ENCODE data around the gene APBA1.

DNA sequence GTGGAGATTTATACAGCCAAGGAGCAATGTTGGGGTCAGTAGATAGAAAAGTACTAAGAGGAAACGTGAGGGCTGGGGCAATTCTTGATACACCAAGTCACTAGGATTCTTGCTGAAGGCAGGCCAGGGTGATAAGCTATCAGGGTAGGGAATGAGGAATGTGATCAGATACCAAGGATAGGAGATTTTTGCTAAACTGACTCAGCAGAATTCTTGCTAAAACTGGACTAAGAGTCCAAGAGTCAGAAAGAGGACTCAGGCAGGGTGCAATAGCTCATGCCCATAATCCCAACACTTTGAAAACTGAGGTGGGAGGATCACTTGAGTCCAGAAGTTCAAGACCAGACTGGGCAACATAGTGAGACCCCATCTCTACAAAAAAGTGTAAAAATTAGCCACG, 275.4 kb downstream of the APBA1 start:
- TF ChIP-seq POLR2A (IDR thresholded peaks at IDR 0.05; ENCODE audit: low read depth, low read length) (no peak), POLR2AphosphoS5 (IDR thresholded peaks at IDR 0.05; ENCODE audit: low read depth, low read length) (no peak), TAF1 (IDR thresholded peaks at IDR 0.05; ENCODE audit: low read depth, low read length) (no peak), SPI1 (IDR thresholded peaks at IDR 0.05; ENCODE audit: low read depth, low read length) (no peak), POU2F2 (IDR thresholded peaks at IDR 0.05; ENCODE audit: low read depth, low read length) (no peak)
